HCT116 (cell line): Measurements from ENCODE around the gene NR1H3. TPM values are rescaled to one million over a fixed set of nuclear protein-coding genes. Genes with fewer than 3 reads are reported as not detected.
A peak's percentile ranks its signal among the peaks of the same experiment; 100 is the strongest.

Experiments
- ATAC-seq: fragments of 200-7000 bp; cut with Tn5 transposase; 2 replicates; pipeline ENCODE4 v1.9.1; 2020; ENCODE audit warnings: mild to moderate bottlenecking, moderate library complexity
- BruUV-seq: library from RNA; stranded (reverse); fragments of 400-500 nt; replicated peaks from 2 replicates; lab custom pipeline; 2021; lab: Mats Ljungman, UMichigan
- CTCF ChIA-PET: fragments of 300-600 bp; sonication (Branson Sonifier 250); formaldehyde crosslinking; loops from one replicate; lab custom pipeline; 2021; ENCODE audit warnings: antibody characterized with exemption; lab: Charles Lee
- POLR2A ChIA-PET: fragments of 300-600, 350-600 bp; sonication (Branson Sonifier 250); formaldehyde crosslinking; loops from one replicate; lab custom pipeline; 2021; ENCODE audit warnings: antibody characterized with exemption; lab: Charles Lee
- RAD21 ChIA-PET, 2 experiments: fragments of 300-600 bp; sonication (Branson Sonifier 250); formaldehyde crosslinking; loops; one replicate each; lab custom pipeline; 2023; ENCODE audit warnings: low total read pairs in 2 of 2; ENCODE audit not compliant: uncharacterized antibody in 2 of 2, unreplicated experiment in 2 of 2, low non-redundant PET in 1 of 2; lab: Charles Lee
- DNase-seq: peaks from one replicate; pipeline ENCODE4 v3.0.0-alpha.2; 2010; ENCODE audit warnings: low read depth, low spot score
- H2AFZ ChIP-seq: fragments of 200-600 bp; shearing (Covaris generic), sonication (generic); 2 replicates; pipeline ENCODE4 v1.6.1; 2017; ENCODE audit warnings: low read depth, mixed run types, mixed read lengths, antibody characterized with exemption, low read length; ENCODE audit not compliant: poor library complexity, severe bottlenecking
- H3K27ac ChIP-seq: 2 replicates; pipeline ENCODE4 v1.5.1; 2012; ENCODE audit warnings: low read depth, low read length
- H3K27me3 ChIP-seq: fragments of 200-600 bp; sonication (generic); 2 replicates; pipeline ENCODE4 v1.6.1; 2016; ENCODE audit warnings: mixed run types, low read length, mixed read lengths; ENCODE audit not compliant: insufficient read depth
- H3K36me3 ChIP-seq, 2 experiments: fragments of 200-500 bp in 1 of 2; fragments of 200-600 bp in 1 of 2; sonication (Bioruptor generic) in 1 of 2; sonication (generic) in 1 of 2; 2 replicates each; pipeline versions ENCODE4 v1.5.1 to v1.6.1; 2014 to 2016; ENCODE audit warnings: low read length in 2 of 2, inconsistent platforms in 1 of 2, mixed read lengths in 1 of 2, mixed run types in 1 of 2; ENCODE audit not compliant: insufficient read depth in 2 of 2, control insufficient read depth in 1 of 2
- H3K4me1 ChIP-seq, 2 experiments: fragments of 200-600 bp in 1 of 2; sonication (generic) in 1 of 2; 2 replicates each; pipeline versions ENCODE4 v1.5.1 to v1.6.1; 2012 to 2017; ENCODE audit warnings: low read length in 2 of 2, inconsistent platforms in 1 of 2, mild to moderate bottlenecking in 1 of 2, mixed read lengths in 1 of 2, mixed run types in 1 of 2, moderate library complexity in 1 of 2; ENCODE audit not compliant: insufficient read depth in 2 of 2, control insufficient read depth in 1 of 2
- H3K4me2 ChIP-seq: fragments of 200-600 bp; sonication (generic); 2 replicates; pipeline ENCODE4 v1.6.1; 2017; ENCODE audit warnings: mixed run types, low read length, mixed read lengths
- H3K4me3 ChIP-seq, 2 experiments: fragments of 200-600 bp in 1 of 2; sonication (generic) in 1 of 2; replicated peaks in 1 of 2; 2 replicates each; pipeline ENCODE4 v1.5.1; 2011 to 2016; ENCODE audit warnings: low read length in 2 of 2, control low read depth in 1 of 2, low read depth in 1 of 2, mild to moderate bottlenecking in 1 of 2, mixed read lengths in 1 of 2, mixed run types in 1 of 2
- H3K79me2 ChIP-seq: fragments of 200-600 bp; sonication (generic); 2 replicates; pipeline ENCODE4 v1.6.1; 2017; ENCODE audit warnings: mild to moderate bottlenecking, mixed run types, low read length, moderate library complexity, mixed read lengths; ENCODE audit not compliant: insufficient read depth
- H3K9ac ChIP-seq: fragments of 200-600 bp; sonication (generic); 2 replicates; pipeline ENCODE4 v1.6.1; 2016; ENCODE audit warnings: low read length, mixed read lengths
- H3K9me2 ChIP-seq: fragments of 200-600 bp; sonication (generic), shearing (Covaris generic); 2 replicates; pipeline ENCODE4 v1.6.1; 2017; ENCODE audit warnings: mixed run types, mild to moderate bottlenecking, moderate library complexity; ENCODE audit not compliant: insufficient read depth
- H3K9me3 ChIP-seq, 2 experiments: fragments of 200-500 bp in 1 of 2; fragments of 200-600 bp in 1 of 2; sonication (Bioruptor generic) in 1 of 2; sonication (generic) in 1 of 2; 2 replicates each; pipeline ENCODE4 v1.6.1; 2014 to 2017; ENCODE audit warnings: low read length in 2 of 2, mixed read lengths in 2 of 2, inconsistent platforms in 1 of 2, low read depth in 1 of 2, mild to moderate bottlenecking in 1 of 2, mixed run types in 1 of 2, moderate library complexity in 1 of 2; ENCODE audit not compliant: control insufficient read depth in 1 of 2, insufficient read depth in 1 of 2
- H4K20me1 ChIP-seq: fragments of 200-600 bp; sonication (generic), shearing (Covaris generic); 2 replicates; pipeline ENCODE4 v1.6.1; 2017; ENCODE audit warnings: mixed run types, mild to moderate bottlenecking, moderate library complexity; ENCODE audit not compliant: insufficient read depth
- ATF3 ChIP-seq: IDR thresholded peaks from 2 replicates; pipeline ENCODE4 v1.6.1; 2012
- CBX3 ChIP-seq: IDR thresholded peaks from 2 replicates; pipeline ENCODE4 v1.6.1; 2012; ENCODE audit warnings: low read depth
- CEBPB ChIP-seq: IDR thresholded peaks from 2 replicates; pipeline ENCODE4 v1.6.1; 2012; ENCODE audit warnings: low read depth
- EGR1 ChIP-seq: IDR thresholded peaks from 2 replicates; pipeline ENCODE4 v1.6.1; 2012; ENCODE audit warnings: low read depth
- ELF1 ChIP-seq: IDR thresholded peaks from 2 replicates; pipeline ENCODE4 v1.6.1; 2012; ENCODE audit warnings: low read depth, borderline replicate concordance
- EZH2 ChIP-seq: fragments of 200-600 bp; sonication (generic); IDR thresholded peaks from 2 replicates; pipeline ENCODE4 v1.6.1; 2017; ENCODE audit warnings: antibody characterized with exemption, mixed run types
- EZH2phosphoT487 ChIP-seq: fragments of 200-600 bp; IDR thresholded peaks from 2 replicates; pipeline ENCODE4 v1.6.1; 2018; ENCODE audit warnings: antibody characterized with exemption, borderline replicate concordance
- FOSL1 ChIP-seq: IDR thresholded peaks from 2 replicates; pipeline ENCODE4 v1.6.1; 2012; ENCODE audit warnings: low read depth
- JUND ChIP-seq: IDR thresholded peaks from 2 replicates; pipeline ENCODE4 v1.6.1; 2012
- MAX ChIP-seq: IDR thresholded peaks from 2 replicates; pipeline ENCODE4 v1.6.1; 2012
- POLR2A ChIP-seq: IDR thresholded peaks from 2 replicates; pipeline ENCODE4 v1.7.0; 2011; ENCODE audit warnings: borderline replicate concordance; ENCODE audit not compliant: insufficient read depth, insufficient read length; ENCODE audit errors: extremely low read depth
- POLR2AphosphoS5 ChIP-seq: IDR thresholded peaks from 2 replicates; pipeline ENCODE4 v1.6.1; 2011; ENCODE audit warnings: mild to moderate bottlenecking, low read depth, low read length, moderate library complexity
- RAD21 ChIP-seq: IDR thresholded peaks from 2 replicates; pipeline ENCODE4 v1.6.1; 2012; ENCODE audit warnings: low read depth, mild to moderate bottlenecking
- SP1 ChIP-seq: IDR thresholded peaks from 2 replicates; pipeline ENCODE4 v1.6.1; 2012; ENCODE audit warnings: low read depth
- ZBTB33 ChIP-seq: IDR thresholded peaks from 2 replicates; pipeline ENCODE4 v1.6.1; 2011; ENCODE audit warnings: mild to moderate bottlenecking, low read length, moderate library complexity; ENCODE audit not compliant: insufficient replicate concordance; ENCODE audit errors: extremely low read depth
- ZFX ChIP-seq: fragments of 450-650 bp; IDR thresholded peaks from 2 replicates; pipeline ENCODE4 v1.6.1; 2017
- ZNF274 ChIP-seq: fragments of 200-500 bp; sonication (Bioruptor generic); IDR thresholded peaks from 2 replicates; pipeline ENCODE4 v1.6.1; 2014; ENCODE audit warnings: mild to moderate bottlenecking, low read depth, low read length, inconsistent platforms
- intact Hi-C: fragments of 100-400 bp; cut with micrococcal nuclease; formaldehyde crosslinking; loops from 2 replicates; pipeline ENCODE4 v1.10.0; 2022
- total RNA-seq: library from RNA; stranded (reverse); gene quantifications from one replicate; pipeline ENCODE4 v1.2.1, GENCODE V29; 2021; ENCODE audit not compliant: unreplicated experiment
- TF ChIP-seq, protein P1 (sequence below), 3 experiments: fragments of 200-600 bp in 1 of 3; sonication (generic) in 1 of 3; IDR thresholded peaks in 2 of 3; conservative IDR thresholded peaks in 1 of 3; 2 replicates each; pipeline ENCODE4 v1.5.1; 2012 to 2017; ENCODE audit warnings: low read depth in 2 of 3, low read length in 2 of 3, antibody characterized with exemption in 1 of 3, borderline replicate concordance in 1 of 3, control low read depth in 1 of 3, mild to moderate bottlenecking in 1 of 3, mixed read lengths in 1 of 3, mixed run types in 1 of 3, moderate library complexity in 1 of 3; ENCODE audit not compliant: insufficient read depth in 1 of 3
- TF ChIP-seq, protein P2 (sequence below): IDR thresholded peaks from 2 replicates; pipeline ENCODE4 v1.6.1; 2012; ENCODE audit warnings: low read depth

Gene NR1H3
- total RNA-seq, 1 experiment from 2014 or later, result 23.5 TPM

DNA sequence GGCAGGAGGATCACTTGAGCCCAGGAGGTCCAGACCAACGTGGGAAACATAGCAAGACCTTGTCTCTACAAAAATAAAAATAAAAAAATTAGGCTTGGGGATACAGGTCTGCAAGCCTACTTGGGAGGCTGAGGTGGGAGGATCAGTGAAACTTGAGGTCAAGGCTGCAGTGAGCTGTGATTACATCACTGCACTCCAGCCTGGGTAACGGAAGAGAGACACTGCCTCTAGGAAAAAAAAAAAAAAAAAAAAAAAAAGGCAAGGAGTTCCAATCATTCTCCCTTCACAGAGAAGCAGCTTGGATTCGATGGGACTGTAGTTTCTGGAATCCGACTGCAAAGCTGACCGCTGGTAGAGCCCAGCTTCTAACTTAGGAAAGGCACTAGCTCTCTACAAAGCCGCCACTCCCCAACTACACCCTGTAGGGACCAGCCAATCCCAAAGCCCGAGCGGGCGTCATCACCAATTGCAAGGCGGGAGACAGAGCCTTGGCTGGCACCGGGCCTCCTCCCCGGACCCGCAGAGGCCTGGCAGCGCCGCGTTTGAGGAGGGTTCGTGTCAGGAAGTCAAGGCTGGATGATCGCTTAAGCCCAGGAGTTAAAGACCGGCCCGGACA is 43.7 kb upstream of the NR1H3 start:
- H3K4me3 ChIP-seq, result peak overlapping the region; percentile 58 to 73
- DNase-seq (peak; percentile 81), ATAC-seq (peak; percentile 85)
- CTCF ChIA-PET, result interaction anchor here (0.7 to 1.7 kb wide), 6 partner anchors 20 to 141 kb away, joined by 3 to 6 read pairs (median 4); partner anchors contain the start of gene ACP2
- H3K27me3 ChIP-seq, result no peaks in the 10 kb centered on the region
- peaks cover 35% of the 10 kb centered on the region for H3K79me2 ChIP-seq
- POLR2A ChIA-PET, result interaction anchor here (0.6 to 2.8 kb wide), 10 partner anchors 9 to 644 kb away, joined by 3 to 29 read pairs (median 6); partner anchors contain the start of genes ACP2 and PACSIN3
- H3K9ac ChIP-seq, result peak overlapping the region; percentile 90
- H4K20me1 ChIP-seq, result no peaks in the 10 kb centered on the region
- BruUV-seq, result TSS peak; percentile 89
- H3K9me3 ChIP-seq, result no peaks in the 10 kb centered on the region
- H3K4me2 ChIP-seq, result peak overlapping the region; percentile 94
- RAD21 ChIA-PET, result interaction anchor here in 1 of 2 experiments (0.6 to 0.7 kb wide), 2 partner anchors 22 to 37 kb away, joined by 5 read pairs; no protein-coding TSS in a partner anchor
- H3K27ac ChIP-seq, result peak overlapping the region; percentile 93
- peaks cover 19 to 50% of the 10 kb centered on the region in 2 experiments for H3K4me1 ChIP-seq
- no peaks in the 10 kb centered on the region for H3K9me2 ChIP-seq
- intact Hi-C loops, result loop anchor here (1.0 kb wide), 1 partner anchor 27 kb away; no protein-coding TSS in a partner anchor
- H2AFZ ChIP-seq, result no peak overlapping the region
- no peaks in the 10 kb centered on the region for H3K36me3 ChIP-seq
- TF ChIP-seq MAX (no peak), ELF1 (no peak), ZNF274 (no peak), ZFX (peak; percentile 48; the same call in 1 of the 2 replicates), CBX3 (no peak), CEBPB (no peak; the same call in 1 of the 2 replicates), POLR2AphosphoS5 (peak; percentile 86), SP1 (no peak), FOSL1 (no peak), EZH2 (no peak), RAD21 (no peak), EZH2phosphoT487 (no peak), JUND (no peak), ATF3 (no peak), POLR2A (peak; percentile 62), ZBTB33 (no peak), EGR1 (no peak)
- TF ChIP-seq, protein P1, sequence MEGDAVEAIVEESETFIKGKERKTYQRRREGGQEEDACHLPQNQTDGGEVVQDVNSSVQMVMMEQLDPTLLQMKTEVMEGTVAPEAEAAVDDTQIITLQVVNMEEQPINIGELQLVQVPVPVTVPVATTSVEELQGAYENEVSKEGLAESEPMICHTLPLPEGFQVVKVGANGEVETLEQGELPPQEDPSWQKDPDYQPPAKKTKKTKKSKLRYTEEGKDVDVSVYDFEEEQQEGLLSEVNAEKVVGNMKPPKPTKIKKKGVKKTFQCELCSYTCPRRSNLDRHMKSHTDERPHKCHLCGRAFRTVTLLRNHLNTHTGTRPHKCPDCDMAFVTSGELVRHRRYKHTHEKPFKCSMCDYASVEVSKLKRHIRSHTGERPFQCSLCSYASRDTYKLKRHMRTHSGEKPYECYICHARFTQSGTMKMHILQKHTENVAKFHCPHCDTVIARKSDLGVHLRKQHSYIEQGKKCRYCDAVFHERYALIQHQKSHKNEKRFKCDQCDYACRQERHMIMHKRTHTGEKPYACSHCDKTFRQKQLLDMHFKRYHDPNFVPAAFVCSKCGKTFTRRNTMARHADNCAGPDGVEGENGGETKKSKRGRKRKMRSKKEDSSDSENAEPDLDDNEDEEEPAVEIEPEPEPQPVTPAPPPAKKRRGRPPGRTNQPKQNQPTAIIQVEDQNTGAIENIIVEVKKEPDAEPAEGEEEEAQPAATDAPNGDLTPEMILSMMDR (IDR thresholded peaks at IDR 0.05 in 2 of 3, conservative IDR thresholded peaks at IDR 0.05 in 1 of 3; ENCODE audit: borderline replicate concordance in 1 of 3, insufficient read depth in 1 of 3, low read depth in 2 of 3, low read length in 2 of 3), result no peak
- TF ChIP-seq, protein P2, sequence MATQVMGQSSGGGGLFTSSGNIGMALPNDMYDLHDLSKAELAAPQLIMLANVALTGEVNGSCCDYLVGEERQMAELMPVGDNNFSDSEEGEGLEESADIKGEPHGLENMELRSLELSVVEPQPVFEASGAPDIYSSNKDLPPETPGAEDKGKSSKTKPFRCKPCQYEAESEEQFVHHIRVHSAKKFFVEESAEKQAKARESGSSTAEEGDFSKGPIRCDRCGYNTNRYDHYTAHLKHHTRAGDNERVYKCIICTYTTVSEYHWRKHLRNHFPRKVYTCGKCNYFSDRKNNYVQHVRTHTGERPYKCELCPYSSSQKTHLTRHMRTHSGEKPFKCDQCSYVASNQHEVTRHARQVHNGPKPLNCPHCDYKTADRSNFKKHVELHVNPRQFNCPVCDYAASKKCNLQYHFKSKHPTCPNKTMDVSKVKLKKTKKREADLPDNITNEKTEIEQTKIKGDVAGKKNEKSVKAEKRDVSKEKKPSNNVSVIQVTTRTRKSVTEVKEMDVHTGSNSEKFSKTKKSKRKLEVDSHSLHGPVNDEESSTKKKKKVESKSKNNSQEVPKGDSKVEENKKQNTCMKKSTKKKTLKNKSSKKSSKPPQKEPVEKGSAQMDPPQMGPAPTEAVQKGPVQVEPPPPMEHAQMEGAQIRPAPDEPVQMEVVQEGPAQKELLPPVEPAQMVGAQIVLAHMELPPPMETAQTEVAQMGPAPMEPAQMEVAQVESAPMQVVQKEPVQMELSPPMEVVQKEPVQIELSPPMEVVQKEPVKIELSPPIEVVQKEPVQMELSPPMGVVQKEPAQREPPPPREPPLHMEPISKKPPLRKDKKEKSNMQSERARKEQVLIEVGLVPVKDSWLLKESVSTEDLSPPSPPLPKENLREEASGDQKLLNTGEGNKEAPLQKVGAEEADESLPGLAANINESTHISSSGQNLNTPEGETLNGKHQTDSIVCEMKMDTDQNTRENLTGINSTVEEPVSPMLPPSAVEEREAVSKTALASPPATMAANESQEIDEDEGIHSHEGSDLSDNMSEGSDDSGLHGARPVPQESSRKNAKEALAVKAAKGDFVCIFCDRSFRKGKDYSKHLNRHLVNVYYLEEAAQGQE, result no peak
